ENCODE measurements around the gene CUX1. TPM values are rescaled to one million over a fixed set of nuclear protein-coding genes. Genes with fewer than 3 reads are reported as not detected.
"Not testable (repeated sequence)": the region's sequence is repeated elsewhere in the genome, so short reads cannot be mapped to it uniquely, and the experiment has no call there.

The CUX1 gene
- total RNA-seq, 1 donor from 2014 or later, result 33.3 TPM

GRCh38 chr7:102128303-102128702 is 310.9 kb downstream of the CUX1 start:
- intact Hi-C loops (cut with micrococcal nuclease), result no loop called here

GRCh38 chr7:102129636-102130370 is 312.4 kb downstream of the CUX1 start:
- intact Hi-C loops (cut with micrococcal nuclease), result no loop called here

GRCh38 chr7:102132209-102132752 is 314.9 kb downstream of the CUX1 start:
- intact Hi-C loops (cut with micrococcal nuclease), result no loop called here

GRCh38 chr7:102138676-102139075 is 321.2 kb downstream of the CUX1 start:
- intact Hi-C loops (cut with micrococcal nuclease), result no loop called here

GRCh38 chr7:102140952-102141370 is 323.5 kb downstream of the CUX1 start:
- intact Hi-C loops (cut with micrococcal nuclease), result no loop called here

GRCh38 chr7:102142433-102142832 is 325.0 kb downstream of the CUX1 start:
- intact Hi-C loops (cut with micrococcal nuclease), result not testable (repeated sequence)

- intact Hi-C loops (cut with micrococcal nuclease), result no loop called here
Observed at GRCh38 chr7:102146122-102146521, 328.7 kb downstream of the CUX1 start.

- intact Hi-C loops (cut with micrococcal nuclease), result no loop called here
Observed at GRCh38 chr7:102147008-102147407, 329.6 kb downstream of the CUX1 start.

- intact Hi-C loops (cut with micrococcal nuclease), result no loop called here
Observed at GRCh38 chr7:102148799-102149198, 331.4 kb downstream of the CUX1 start.

- intact Hi-C loops (cut with micrococcal nuclease), result no loop called here
Observed at GRCh38 chr7:102149416-102149815, 332.0 kb downstream of the CUX1 start.

GRCh38 chr7:102150266-102150665 is 332.8 kb downstream of the CUX1 start:
- intact Hi-C loops (cut with micrococcal nuclease), result no loop called here

GRCh38 chr7:102152672-102153598 is 335.5 kb downstream of the CUX1 start:
- intact Hi-C loops (cut with micrococcal nuclease), result no loop called here

- intact Hi-C loops (cut with micrococcal nuclease), result no loop called here
Observed at GRCh38 chr7:102153599-102153946, 336.1 kb downstream of the CUX1 start.

GRCh38 chr7:102154425-102154824 is 337.0 kb downstream of the CUX1 start:
- intact Hi-C loops (cut with micrococcal nuclease), result no loop called here

- intact Hi-C loops (cut with micrococcal nuclease), result no loop called here
Observed at GRCh38 chr7:102155821-102156441, 338.5 kb downstream of the CUX1 start.

GRCh38 chr7:102156867-102157266 is 339.4 kb downstream of the CUX1 start:
- intact Hi-C loops (cut with micrococcal nuclease), result no loop called here

GRCh38 chr7:102165136-102165535 is 347.7 kb downstream of the CUX1 start:
- intact Hi-C loops (cut with micrococcal nuclease), result no loop called here

GRCh38 chr7:102167254-102167653 is 349.8 kb downstream of the CUX1 start:
- intact Hi-C loops (cut with micrococcal nuclease), result no loop called here

GRCh38 chr7:102169651-102170392 is 352.4 kb downstream of the CUX1 start:
- intact Hi-C loops (cut with micrococcal nuclease), result no loop called here

- intact Hi-C loops (cut with micrococcal nuclease), result no loop called here
Observed at GRCh38 chr7:102170393-102170970, 353.1 kb downstream of the CUX1 start.

GRCh38 chr7:102173669-102174068 is 356.2 kb downstream of the CUX1 start:
- intact Hi-C loops (cut with micrococcal nuclease), result no loop called here

Data from T-helper 2 cell treated with Interferon-gamma antibody and Interleukin-4, amounts not matched to agents 100 ng/mL and 5 ng/mL, for 36 hours (primary cell).